ENCODE measurements around the gene C19orf81. TPM values are rescaled to one million over a fixed set of nuclear protein-coding genes. Genes with fewer than 3 reads are reported as not detected.

The C19orf81 gene
- total and polyA plus RNA-seq, 2 of the 13 experiments (the other 11 are each of a cell fraction or from before 2014, with no cell fraction given), result not detected

DNA sequence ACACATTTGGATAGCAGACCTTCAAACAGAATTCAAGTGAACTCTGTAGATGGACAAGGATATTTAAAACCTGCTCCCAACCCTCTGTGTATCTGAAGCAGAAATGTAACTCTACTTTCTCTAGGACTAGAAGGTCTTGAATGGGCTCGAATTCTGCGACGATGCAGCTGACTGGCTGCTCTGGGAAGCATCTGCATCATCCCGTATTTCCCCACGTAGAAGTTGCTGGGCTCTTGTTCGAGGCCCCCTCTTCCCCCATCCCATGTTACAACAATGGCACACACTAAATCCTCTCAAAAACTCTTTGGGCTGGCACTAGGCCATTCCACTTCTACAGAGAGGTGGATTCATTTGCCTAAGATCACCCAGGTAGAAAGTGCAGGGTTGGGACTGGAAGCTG, 15.0 kb downstream of the C19orf81 start:
- ATAC-seq (no peak), FAIRE-seq (no peak), DNase-seq (ENCODE audit: low spot score) (no peak)
- Histone ChIP-seq H3K4me2 (ENCODE audit: low read depth, low read length) (no peak overlapping the region), H4K20me1 (ENCODE audit: insufficient read depth, low read length) (no peaks in the 10 kb centered on the region), H3K27ac (ENCODE audit: extremely low read length, insufficient read depth, low read length) (no peak overlapping the region), H3K4me3 (replicated peaks in 1 of 3; ENCODE audit: insufficient read depth in 1 of 3, low read depth in 2 of 3, low read length in 3 of 3) (no peak overlapping the region), H3K9ac (ENCODE audit: insufficient read depth, low read depth, low read length) (no peak overlapping the region), H3K36me3 (replicated peaks in 1 of 2; ENCODE audit: control insufficient read depth in 1 of 2, insufficient read depth in 2 of 2, low read length in 2 of 2) (no peaks in the 10 kb centered on the region), H3K79me2 (ENCODE audit: insufficient read depth, low read length) (no peaks in the 10 kb centered on the region), H3K9me3 (ENCODE audit: low read length) (no peaks in the 10 kb centered on the region; the same call in 1 of the 2 replicates), H3K4me1 (ENCODE audit: insufficient read depth, low read length) (no peaks in the 10 kb centered on the region), H2AFZ (ENCODE audit: low read length) (no peak overlapping the region), H3K27me3 (ENCODE audit: control insufficient read depth in 1 of 2, insufficient read depth in 2 of 2, low read length in 2 of 2) (peaks cover 1 to 8% of the 10 kb centered on the region in 2 experiments; a peak in 3 of 5 replicates)
- intact Hi-C loops (cut with micrococcal nuclease; ENCODE audit: unreplicated experiment) (no loop called here), in situ Hi-C loops (cut with HindIII; ENCODE audit: extremely low pct_ligation_motif_present, low pct_unique_long_range_greater_than_20kb) (no loop called here)
- BruUV-seq (replicated peaks), result no TSS peak
- POLR2A ChIA-PET, result no interaction called here
- CTCF ChIA-PET (ENCODE audit: low intra/inter-chr PET ratio, low total read pairs), result no interaction called here
- WGBS (ENCODE audit: low lambda C conversion rate), result 10% methylated on average over 4 of the region's 6 CpGs
- TF ChIP-seq, protein P1, sequence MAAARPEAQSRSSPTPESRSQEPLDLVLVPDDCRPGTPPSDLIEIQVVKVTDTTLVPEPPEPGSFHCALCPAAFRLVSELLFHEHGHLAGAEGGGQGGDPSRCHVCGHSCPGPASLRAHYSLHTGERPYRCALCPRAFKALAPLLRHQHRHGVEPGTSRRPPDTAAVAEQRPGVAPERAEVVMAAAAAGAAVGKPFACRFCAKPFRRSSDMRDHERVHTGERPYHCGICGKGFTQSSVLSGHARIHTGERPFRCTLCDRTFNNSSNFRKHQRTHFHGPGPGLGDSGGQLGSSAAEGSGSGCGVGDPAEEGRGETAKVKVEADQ (CRISPR knock-in tag; IDR thresholded peaks at IDR 0.05; ENCODE audit: borderline replicate concordance), result no peak
- TF ChIP-seq CSRNP2 (CRISPR knock-in tag; conservative IDR thresholded peaks at IDR 0.05; ENCODE audit: low read depth), result no peak
- TF ChIP-seq HMGXB3 (CRISPR knock-in tag; IDR thresholded peaks at IDR 0.05; ENCODE audit: borderline replicate concordance), result no peak
- TF ChIP-seq ZBTB21 (CRISPR knock-in tag; IDR thresholded peaks at IDR 0.05), result no peak
- no peak for TF ChIP-seq TFAP4 (IDR thresholded peaks at IDR 0.05; ENCODE audit: borderline replicate concordance, low read depth)
- no peak for TF ChIP-seq ZNF562 (CRISPR knock-in tag; IDR thresholded peaks at IDR 0.05; ENCODE audit: borderline replicate concordance)
- TF ChIP-seq, protein P2, sequence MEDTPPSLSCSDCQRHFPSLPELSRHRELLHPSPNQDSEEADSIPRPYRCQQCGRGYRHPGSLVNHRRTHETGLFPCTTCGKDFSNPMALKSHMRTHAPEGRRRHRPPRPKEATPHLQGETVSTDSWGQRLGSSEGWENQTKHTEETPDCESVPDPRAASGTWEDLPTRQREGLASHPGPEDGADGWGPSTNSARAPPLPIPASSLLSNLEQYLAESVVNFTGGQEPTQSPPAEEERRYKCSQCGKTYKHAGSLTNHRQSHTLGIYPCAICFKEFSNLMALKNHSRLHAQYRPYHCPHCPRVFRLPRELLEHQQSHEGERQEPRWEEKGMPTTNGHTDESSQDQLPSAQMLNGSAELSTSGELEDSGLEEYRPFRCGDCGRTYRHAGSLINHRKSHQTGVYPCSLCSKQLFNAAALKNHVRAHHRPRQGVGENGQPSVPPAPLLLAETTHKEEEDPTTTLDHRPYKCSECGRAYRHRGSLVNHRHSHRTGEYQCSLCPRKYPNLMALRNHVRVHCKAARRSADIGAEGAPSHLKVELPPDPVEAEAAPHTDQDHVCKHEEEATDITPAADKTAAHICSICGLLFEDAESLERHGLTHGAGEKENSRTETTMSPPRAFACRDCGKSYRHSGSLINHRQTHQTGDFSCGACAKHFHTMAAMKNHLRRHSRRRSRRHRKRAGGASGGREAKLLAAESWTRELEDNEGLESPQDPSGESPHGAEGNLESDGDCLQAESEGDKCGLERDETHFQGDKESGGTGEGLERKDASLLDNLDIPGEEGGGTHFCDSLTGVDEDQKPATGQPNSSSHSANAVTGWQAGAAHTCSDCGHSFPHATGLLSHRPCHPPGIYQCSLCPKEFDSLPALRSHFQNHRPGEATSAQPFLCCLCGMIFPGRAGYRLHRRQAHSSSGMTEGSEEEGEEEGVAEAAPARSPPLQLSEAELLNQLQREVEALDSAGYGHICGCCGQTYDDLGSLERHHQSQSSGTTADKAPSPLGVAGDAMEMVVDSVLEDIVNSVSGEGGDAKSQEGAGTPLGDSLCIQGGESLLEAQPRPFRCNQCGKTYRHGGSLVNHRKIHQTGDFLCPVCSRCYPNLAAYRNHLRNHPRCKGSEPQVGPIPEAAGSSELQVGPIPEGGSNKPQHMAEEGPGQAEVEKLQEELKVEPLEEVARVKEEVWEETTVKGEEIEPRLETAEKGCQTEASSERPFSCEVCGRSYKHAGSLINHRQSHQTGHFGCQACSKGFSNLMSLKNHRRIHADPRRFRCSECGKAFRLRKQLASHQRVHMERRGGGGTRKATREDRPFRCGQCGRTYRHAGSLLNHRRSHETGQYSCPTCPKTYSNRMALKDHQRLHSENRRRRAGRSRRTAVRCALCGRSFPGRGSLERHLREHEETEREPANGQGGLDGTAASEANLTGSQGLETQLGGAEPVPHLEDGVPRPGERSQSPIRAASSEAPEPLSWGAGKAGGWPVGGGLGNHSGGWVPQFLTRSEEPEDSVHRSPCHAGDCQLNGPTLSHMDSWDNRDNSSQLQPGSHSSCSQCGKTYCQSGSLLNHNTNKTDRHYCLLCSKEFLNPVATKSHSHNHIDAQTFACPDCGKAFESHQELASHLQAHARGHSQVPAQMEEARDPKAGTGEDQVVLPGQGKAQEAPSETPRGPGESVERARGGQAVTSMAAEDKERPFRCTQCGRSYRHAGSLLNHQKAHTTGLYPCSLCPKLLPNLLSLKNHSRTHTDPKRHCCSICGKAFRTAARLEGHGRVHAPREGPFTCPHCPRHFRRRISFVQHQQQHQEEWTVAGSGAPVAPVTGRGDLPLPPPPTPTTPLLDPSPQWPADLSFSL (CRISPR knock-in tag; IDR thresholded peaks at IDR 0.05), result no peak
- TF ChIP-seq PHB2 (IDR thresholded peaks at IDR 0.05; ENCODE audit: partially characterized antibody), result no peak
- TF ChIP-seq ZNF451 (CRISPR knock-in tag; IDR thresholded peaks at IDR 0.05), result no peak

Measured in HepG2 (cell line).